Prostate gland (tissue), 2 donors: ENCODE results near the gene CUTA.

Experiments used
- POLR2A ChIP-seq: fragments of 450-650 bp; IDR thresholded peaks from one replicate; pipeline ENCODE4 v1.6.1; 2016; ENCODE audit warnings: antibody characterized with exemption, mild to moderate bottlenecking
- POLR2AphosphoS5 ChIP-seq: sonication (generic); formaldehyde crosslinking; IDR thresholded peaks from one replicate; pipeline ENCODE4 v1.6.1; 2017; ENCODE audit warnings: antibody characterized with exemption
- TF ChIP-seq, protein P1 (sequence below), 4 experiments: fragments of 200-600 bp in 2 of 4; fragments of 450-650 bp in 2 of 4; sonication (generic) in 2 of 4; IDR thresholded peaks; 1 replicate in 3 of 4; 2 replicates in 1 of 4; pipeline ENCODE4 v1.5.1; 2016 to 2019; ENCODE audit warnings: antibody characterized with exemption in 4 of 4, mild to moderate bottlenecking in 2 of 4, moderate library complexity in 2 of 4

- TF ChIP-seq, protein P1, sequence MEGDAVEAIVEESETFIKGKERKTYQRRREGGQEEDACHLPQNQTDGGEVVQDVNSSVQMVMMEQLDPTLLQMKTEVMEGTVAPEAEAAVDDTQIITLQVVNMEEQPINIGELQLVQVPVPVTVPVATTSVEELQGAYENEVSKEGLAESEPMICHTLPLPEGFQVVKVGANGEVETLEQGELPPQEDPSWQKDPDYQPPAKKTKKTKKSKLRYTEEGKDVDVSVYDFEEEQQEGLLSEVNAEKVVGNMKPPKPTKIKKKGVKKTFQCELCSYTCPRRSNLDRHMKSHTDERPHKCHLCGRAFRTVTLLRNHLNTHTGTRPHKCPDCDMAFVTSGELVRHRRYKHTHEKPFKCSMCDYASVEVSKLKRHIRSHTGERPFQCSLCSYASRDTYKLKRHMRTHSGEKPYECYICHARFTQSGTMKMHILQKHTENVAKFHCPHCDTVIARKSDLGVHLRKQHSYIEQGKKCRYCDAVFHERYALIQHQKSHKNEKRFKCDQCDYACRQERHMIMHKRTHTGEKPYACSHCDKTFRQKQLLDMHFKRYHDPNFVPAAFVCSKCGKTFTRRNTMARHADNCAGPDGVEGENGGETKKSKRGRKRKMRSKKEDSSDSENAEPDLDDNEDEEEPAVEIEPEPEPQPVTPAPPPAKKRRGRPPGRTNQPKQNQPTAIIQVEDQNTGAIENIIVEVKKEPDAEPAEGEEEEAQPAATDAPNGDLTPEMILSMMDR (IDR thresholded peaks at IDR 0.05), result no peak
- TF ChIP-seq POLR2AphosphoS5, result no peak
- no peak for TF ChIP-seq POLR2A
These were observed 50.7 kb downstream of the CUTA start for GRCh38 chr6:33367009-33367714.
